DND-41 (cell line): Measurements from ENCODE around the gene CLCF1.

ENCODE experiments used
- ATAC-seq: fragments of 200-7000 bp; cut with Tn5 transposase; 3 replicates; pipeline ENCODE4 v1.9.1; 2021; ENCODE audit warnings: low read depth; ENCODE audit not compliant: insufficient read depth
- DNase-seq: peaks from one replicate; pipeline ENCODE4 v3.0.0-alpha.2; 2020
- H2AFZ ChIP-seq: 2 replicates; pipeline ENCODE4 v1.6.0; 2012; ENCODE audit warnings: low read depth, low read length
- H3K27ac ChIP-seq: 2 replicates; pipeline ENCODE4 v1.5.1; 2012; ENCODE audit warnings: low read length, inconsistent platforms
- H3K27me3 ChIP-seq: fragments of 200-600 bp; sonication (generic); 2 replicates; pipeline ENCODE4 v1.6.0; 2012; ENCODE audit warnings: low read length, mild to moderate bottlenecking, inconsistent platforms; ENCODE audit not compliant: insufficient read depth, poor library complexity
- H3K36me3 ChIP-seq: 2 replicates; pipeline ENCODE4 v1.5.1; 2012; ENCODE audit warnings: low read length, inconsistent platforms; ENCODE audit not compliant: insufficient read depth
- H3K4me1 ChIP-seq: 2 replicates; pipeline ENCODE4 v1.5.1; 2012; ENCODE audit warnings: mild to moderate bottlenecking, low read length; ENCODE audit not compliant: insufficient read depth
- H3K4me2 ChIP-seq: 2 replicates; pipeline ENCODE4 v1.6.0; 2012; ENCODE audit warnings: mild to moderate bottlenecking, moderate library complexity, low read length, inconsistent platforms; ENCODE audit not compliant: insufficient read depth
- H3K4me3 ChIP-seq, 2 experiments: fragments of 200-600 bp in 1 of 2; shearing (Covaris generic) in 1 of 2; 2 replicates each; pipeline ENCODE4 v1.5.1; 2012 to 2016; ENCODE audit warnings: inconsistent platforms in 2 of 2, low read length in 2 of 2, mild to moderate bottlenecking in 2 of 2, low read depth in 1 of 2, moderate library complexity in 1 of 2
- H3K79me2 ChIP-seq: 2 replicates; pipeline ENCODE4 v1.6.0; 2012; ENCODE audit warnings: low read length, inconsistent platforms; ENCODE audit not compliant: insufficient read depth
- H3K9ac ChIP-seq: 2 replicates; pipeline ENCODE4 v1.6.0; 2012; ENCODE audit warnings: low read depth, mild to moderate bottlenecking, inconsistent platforms, low read length, moderate library complexity
- H3K9me3 ChIP-seq: 2 replicates; pipeline ENCODE4 v1.5.1; 2012; ENCODE audit warnings: low read length, moderate library complexity, mild to moderate bottlenecking, inconsistent platforms; ENCODE audit not compliant: insufficient read depth, severe bottlenecking
- H4K20me1 ChIP-seq: 2 replicates; pipeline ENCODE4 v1.6.0; 2012; ENCODE audit warnings: low read length; ENCODE audit not compliant: insufficient read depth
- CTCF ChIP-seq: IDR thresholded peaks from 2 replicates; pipeline ENCODE4 v1.5.1; 2012; ENCODE audit warnings: borderline replicate concordance, low read length, moderate library complexity, mild to moderate bottlenecking; ENCODE audit not compliant: poor library complexity, severe bottlenecking; ENCODE audit errors: extremely low read depth
- EZH2 ChIP-seq: IDR thresholded peaks from 3 replicates; pipeline ENCODE4 v1.6.1; 2012; ENCODE audit warnings: borderline replicate concordance, low read depth, mild to moderate bottlenecking, moderate library complexity, low read length, inconsistent platforms; ENCODE audit not compliant: severe bottlenecking

The CLCF1 gene

GRCh38 chr11:67349036-67349435, 24.4 kb downstream of the CLCF1 start:
- no peaks in the 10 kb centered on the region for H3K9me3 ChIP-seq
- DNase-seq (no peak), ATAC-seq (no peak)
- peaks cover 8% of the 10 kb centered on the region for H3K79me2 ChIP-seq
- H3K36me3 ChIP-seq: no peaks in the 10 kb centered on the region; the same call in 1 of the 2 replicates
- no peaks in the 10 kb centered on the region for H4K20me1 ChIP-seq
- H3K4me2 ChIP-seq: no peak overlapping the region
- TF ChIP-seq EZH2: no peak
- TF ChIP-seq CTCF: no peak
- peaks cover 24% of the 10 kb centered on the region for H3K4me1 ChIP-seq
- no peak overlapping the region for H3K4me3 ChIP-seq
- H3K27ac ChIP-seq: no peak overlapping the region
- no peak overlapping the region for H3K9ac ChIP-seq
- no peaks in the 10 kb centered on the region for H3K27me3 ChIP-seq
- H2AFZ ChIP-seq: no peak overlapping the region

GRCh38 chr11:67347964-67348749, 25.2 kb downstream of the CLCF1 start:
- DNase-seq: no peak
- Histone ChIP-seq H3K27ac (no peak overlapping the region), H2AFZ (no peak overlapping the region), H3K4me3 (no peak overlapping the region), H4K20me1 (no peaks in the 10 kb centered on the region), H3K9me3 (no peaks in the 10 kb centered on the region), H3K4me2 (no peak overlapping the region), H3K9ac (no peak overlapping the region; the same call in 1 of the 2 replicates), H3K36me3 (no peaks in the 10 kb centered on the region; the same call in 1 of the 2 replicates), H3K79me2 (peaks cover 8% of the 10 kb centered on the region), H3K27me3 (no peaks in the 10 kb centered on the region), H3K4me1 (peaks cover 18% of the 10 kb centered on the region)
- no peak for ATAC-seq
- TF ChIP-seq EZH2: no peak
- TF ChIP-seq CTCF: no peak

GRCh38 chr11:67345920-67346819, 27.2 kb downstream of the CLCF1 start:
- Histone ChIP-seq H3K79me2 (no peaks in the 10 kb centered on the region), H3K4me2 (no peak overlapping the region), H3K4me3 (no peak overlapping the region), H2AFZ (no peak overlapping the region), H3K9ac (no peak overlapping the region), H3K27ac (no peak overlapping the region), H4K20me1 (no peaks in the 10 kb centered on the region), H3K27me3 (no peaks in the 10 kb centered on the region), H3K36me3 (no peaks in the 10 kb centered on the region; the same call in 1 of the 2 replicates), H3K9me3 (no peaks in the 10 kb centered on the region), H3K4me1 (no peaks in the 10 kb centered on the region; the same call in 1 of the 2 replicates)
- ATAC-seq (peak; percentile 62; the same call in 2 of the 3 replicates), DNase-seq (peak; percentile 10)
- TF ChIP-seq EZH2 (no peak), CTCF (peak; percentile 70)
